Heart left ventricle (tissue), 13 donors: ENCODE measurements around the gene GSK3A.

Experiments used
- POLR2A ChIP-seq, 2 donors: fragments of 450-650 bp; IDR thresholded peaks; one replicate each; pipeline ENCODE4 v1.6.1; 2017; ENCODE audit warnings: antibody characterized with exemption in 2 of 2, mild to moderate bottlenecking in 2 of 2, moderate library complexity in 2 of 2
- TF ChIP-seq, protein P1 (sequence below), 12 donors: fragments of 200-600 bp; sonication (generic) in 4 of 12; IDR thresholded peaks; one replicate each; pipeline versions ENCODE4 v1.5.0 to v1.8.0; 2018 to 2022; ENCODE audit warnings: antibody characterized with exemption in 12 of 12, mild to moderate bottlenecking in 5 of 12
- donor health status: ischemic (EF 13 %, LVEDD 7.1; RV severe dilation, severe dysfunction).
- donor health status: DM: no; HTN: yes; CAD: no.
- donor health status: DM: no; HTN: no; CAD: no.
- donor health status: ischemic (EF 25% LVEDD 6.9; RV normal size, moderate dysfunction).
- donor health status: ischemic (EF 25% LVEDD 5.7; RV mildly dilated, moderate dysfunction).
- donor health status: ischemic (EF 35%, LVEDD 5.7; RV mildly dilated, moderate dysfunction).
- donor health status: nonischemic (EF 11% LVEDD 7.7; RV severe dilation, severe dysfunction).
- donor health status: DM: yes; HTN: yes; CAD: no.
- donor health status: PGD.
- donor health status: ischemic (EF 29% LVEDD 5.4; RV normal size, mild dysfunction).
- donor health status: nonischemic (EF 23%, LVEDD 6.1; RV moderate dilation, normal function).

DNA sequence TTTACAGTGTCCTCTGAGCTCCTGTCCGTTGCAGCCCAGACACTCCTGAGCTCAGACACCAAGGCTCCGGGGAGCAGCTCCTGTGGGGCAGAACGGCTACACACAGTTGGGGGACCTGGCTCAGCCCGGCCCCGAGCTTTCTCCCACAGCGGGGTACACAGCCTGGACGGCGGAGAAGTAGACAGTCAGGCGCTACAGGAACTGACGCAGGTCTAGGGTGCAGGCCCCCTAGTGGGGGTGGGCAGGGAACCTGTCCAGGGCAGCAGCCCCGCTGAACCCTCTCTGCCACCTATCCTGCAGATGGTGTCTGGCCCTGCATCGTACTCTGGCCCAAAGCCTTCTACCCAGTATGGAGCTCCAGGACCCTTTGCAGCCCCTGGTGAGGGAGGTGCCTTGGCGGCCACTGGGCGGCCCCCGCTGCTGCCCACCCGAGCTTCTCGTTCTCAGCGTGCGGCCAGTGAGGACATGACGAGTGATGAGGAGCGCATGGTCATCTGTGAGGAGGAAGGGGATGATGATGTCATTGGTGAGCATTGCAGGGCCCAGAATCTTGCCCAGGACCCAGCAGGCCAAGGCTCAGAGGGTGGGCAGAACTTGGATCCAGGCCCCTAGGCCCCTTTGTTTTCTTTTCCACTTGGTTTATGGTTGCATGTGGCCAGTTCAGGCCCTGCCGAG is 46.6 kb upstream of the GSK3A start:
- TF ChIP-seq, protein P1, sequence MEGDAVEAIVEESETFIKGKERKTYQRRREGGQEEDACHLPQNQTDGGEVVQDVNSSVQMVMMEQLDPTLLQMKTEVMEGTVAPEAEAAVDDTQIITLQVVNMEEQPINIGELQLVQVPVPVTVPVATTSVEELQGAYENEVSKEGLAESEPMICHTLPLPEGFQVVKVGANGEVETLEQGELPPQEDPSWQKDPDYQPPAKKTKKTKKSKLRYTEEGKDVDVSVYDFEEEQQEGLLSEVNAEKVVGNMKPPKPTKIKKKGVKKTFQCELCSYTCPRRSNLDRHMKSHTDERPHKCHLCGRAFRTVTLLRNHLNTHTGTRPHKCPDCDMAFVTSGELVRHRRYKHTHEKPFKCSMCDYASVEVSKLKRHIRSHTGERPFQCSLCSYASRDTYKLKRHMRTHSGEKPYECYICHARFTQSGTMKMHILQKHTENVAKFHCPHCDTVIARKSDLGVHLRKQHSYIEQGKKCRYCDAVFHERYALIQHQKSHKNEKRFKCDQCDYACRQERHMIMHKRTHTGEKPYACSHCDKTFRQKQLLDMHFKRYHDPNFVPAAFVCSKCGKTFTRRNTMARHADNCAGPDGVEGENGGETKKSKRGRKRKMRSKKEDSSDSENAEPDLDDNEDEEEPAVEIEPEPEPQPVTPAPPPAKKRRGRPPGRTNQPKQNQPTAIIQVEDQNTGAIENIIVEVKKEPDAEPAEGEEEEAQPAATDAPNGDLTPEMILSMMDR (IDR thresholded peaks at IDR 0.05): no peak
- TF ChIP-seq POLR2A (IDR thresholded peaks at IDR 0.05): no peak
